ENCODE measurements around the gene GPC5.

GPC5 gene

GRCh38 chr13:92578358-92578757 is 1179.9 kb downstream of the GPC5 start:
- no peak for DNase-seq (ENCODE audit: extremely low read depth in 1 of 2, low read depth in 1 of 2)

GRCh38 chr13:92589955-92590354 is 1191.5 kb downstream of the GPC5 start:
- DNase-seq (ENCODE audit: extremely low read depth in 1 of 2, low read depth in 1 of 2): no peak

DNA sequence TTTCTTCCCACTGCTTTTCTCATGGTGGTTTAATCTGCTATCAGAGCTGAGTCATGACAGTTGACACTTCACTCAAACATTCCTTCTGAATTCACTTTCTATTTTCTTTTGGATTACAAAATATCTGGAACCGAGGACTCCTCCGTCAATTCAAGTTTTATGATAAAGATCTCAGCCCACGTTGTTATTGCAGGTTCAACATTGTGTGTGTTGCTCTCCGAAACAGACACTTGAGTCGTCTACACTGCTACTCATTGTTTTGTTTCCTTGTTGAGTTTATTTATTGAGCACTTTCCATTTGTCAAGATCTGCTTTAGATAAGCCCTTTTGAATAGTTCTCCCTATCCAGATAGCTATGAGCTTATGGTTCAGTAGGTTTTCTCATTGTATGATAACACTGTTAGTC is 1192.1 kb downstream of the GPC5 start:
- DNase-seq (ENCODE audit: extremely low read depth in 1 of 2, low read depth in 1 of 2): no peak

DNA sequence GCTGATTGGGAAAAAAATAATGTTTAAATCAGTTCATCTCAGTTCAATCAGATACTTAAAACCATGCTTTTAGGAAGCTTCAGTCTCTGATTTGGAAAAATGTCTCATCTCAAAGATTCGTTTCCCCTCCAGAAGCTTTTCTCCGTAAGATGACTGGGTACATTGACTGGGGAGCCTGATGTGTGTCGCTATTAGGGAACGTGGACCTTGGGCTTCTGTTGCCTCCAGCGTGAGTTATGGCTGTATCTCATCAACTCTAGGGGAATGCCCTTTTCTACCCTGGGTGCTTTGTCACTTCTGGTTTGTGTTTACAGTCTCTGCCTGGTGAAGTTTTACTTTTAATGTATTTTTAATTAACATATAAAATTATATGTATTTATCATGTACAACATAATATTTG is 1192.7 kb downstream of the GPC5 start:
- no peak for DNase-seq (ENCODE audit: extremely low read depth in 1 of 2, low read depth in 1 of 2)

DNA sequence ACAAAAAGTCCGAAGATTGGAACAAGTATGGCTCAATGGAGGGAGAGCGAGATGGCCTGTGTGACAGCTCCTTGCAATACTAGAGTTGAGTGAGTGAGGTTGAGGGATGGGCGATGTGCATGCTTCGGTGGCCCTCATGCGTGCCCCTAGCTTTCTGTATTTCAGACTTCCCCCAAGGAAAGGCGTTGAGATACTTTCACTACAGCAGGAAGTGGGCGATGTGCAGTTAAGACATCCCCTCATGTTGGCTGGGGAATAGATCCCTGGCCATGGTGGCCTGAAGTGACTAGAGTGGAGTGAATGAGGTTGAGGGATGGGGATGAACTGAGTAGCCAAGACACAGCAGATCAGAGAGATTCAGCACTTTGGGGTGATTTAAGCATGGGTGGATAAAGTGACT is 1194.3 kb downstream of the GPC5 start:
- DNase-seq (ENCODE audit: extremely low read depth in 1 of 2, low read depth in 1 of 2): no peak

DNA sequence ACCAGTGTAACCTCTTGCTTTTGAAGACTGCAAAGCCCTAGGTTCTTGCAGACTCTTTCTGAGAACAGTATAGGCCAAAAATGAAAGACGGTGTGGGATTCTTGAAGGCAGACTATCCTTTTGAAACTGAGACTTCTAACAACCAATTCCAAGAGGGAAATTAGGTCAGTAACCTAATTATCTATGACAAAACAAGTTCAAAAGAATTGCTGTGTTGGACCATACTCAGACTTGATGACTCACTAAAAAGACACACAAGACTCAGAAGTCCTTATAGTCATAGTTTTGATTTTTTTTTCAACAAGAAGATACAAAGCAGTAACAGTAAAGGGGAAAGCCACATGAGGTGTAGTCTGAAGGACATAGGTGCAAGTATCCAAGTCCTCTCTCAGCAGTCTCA is 1204.1 kb downstream of the GPC5 start:
- no peak for DNase-seq (ENCODE audit: extremely low read depth in 1 of 2, low read depth in 1 of 2)

DNA sequence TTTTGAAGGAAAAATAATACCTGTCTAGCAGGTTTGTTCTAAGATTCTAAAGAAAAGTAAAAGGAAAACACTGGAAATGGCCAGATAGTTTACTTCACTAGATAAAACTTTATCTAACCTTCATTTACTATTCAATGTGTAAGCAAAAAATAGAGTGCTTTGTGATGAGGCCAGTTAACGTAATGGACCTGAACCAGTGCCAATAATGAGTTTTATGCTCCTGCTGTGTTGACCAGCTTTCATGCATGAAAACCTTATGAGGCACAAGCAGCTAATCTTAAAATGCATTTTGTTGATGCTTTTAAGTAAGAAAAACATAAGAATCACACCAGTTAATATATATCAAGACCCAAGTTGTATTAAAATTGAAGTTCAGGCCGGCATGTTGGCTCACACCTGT is 1211.0 kb downstream of the GPC5 start:
- DNase-seq (ENCODE audit: extremely low read depth in 1 of 2, low read depth in 1 of 2): no peak

DNA sequence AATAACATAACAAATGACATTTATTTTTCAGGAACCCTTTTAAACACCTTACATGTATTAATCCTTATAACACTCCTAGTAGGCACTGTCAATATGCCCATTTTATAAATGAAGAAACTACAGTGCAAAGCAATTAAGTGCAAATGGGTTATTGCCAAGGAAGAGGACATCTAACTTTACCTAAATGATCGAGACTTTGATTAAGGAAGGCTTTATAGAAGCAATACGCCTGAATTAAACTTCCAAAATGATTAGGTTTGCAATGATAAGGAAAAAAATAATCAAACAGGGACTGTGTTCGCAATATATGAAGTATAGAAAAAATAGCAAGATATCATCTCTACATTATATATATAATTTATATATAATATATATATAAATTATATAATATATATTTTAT is 1214.5 kb downstream of the GPC5 start:
- no peak for DNase-seq (ENCODE audit: extremely low read depth in 1 of 2, low read depth in 1 of 2)

DNA sequence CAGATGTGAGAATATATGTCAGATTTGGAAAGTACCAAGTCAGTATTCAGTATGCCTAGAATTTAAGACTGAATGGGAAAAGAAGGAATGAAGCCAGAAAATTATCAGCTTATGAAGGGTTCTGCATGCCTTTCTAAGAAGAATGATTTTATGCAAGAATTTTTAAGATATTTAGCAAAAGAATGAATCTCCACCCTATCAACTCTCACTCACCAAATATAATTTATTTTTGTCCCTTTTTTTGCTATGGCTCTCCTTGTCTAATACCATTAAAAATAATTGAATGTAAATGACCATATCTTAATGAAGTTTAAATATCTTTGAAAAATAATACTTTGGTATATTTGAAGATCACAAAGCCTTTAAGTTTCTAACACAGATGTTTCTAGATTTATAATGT is 1215.5 kb downstream of the GPC5 start:
- no peak for DNase-seq (ENCODE audit: extremely low read depth in 1 of 2, low read depth in 1 of 2)

DNA sequence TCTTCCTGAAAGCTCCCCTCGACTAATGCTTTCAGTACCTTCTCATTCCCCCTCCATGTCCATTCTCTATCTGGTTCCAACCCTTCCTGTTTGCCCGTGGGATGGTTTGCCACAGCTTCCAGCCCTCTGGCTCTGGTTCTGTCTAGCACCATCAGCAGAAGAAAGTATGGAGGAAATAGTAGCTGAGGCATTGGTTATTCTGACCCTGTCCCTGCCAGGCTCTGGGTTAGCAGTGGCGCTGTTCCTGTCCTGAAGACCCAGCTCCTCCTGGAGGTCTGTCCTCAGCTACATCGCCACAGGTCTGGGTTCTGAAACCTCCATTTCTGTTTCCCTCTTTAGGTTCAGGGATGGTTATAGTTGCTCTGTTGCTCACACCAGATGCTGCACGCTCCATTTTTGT is 1223.6 kb downstream of the GPC5 start:
- no peak for DNase-seq (ENCODE audit: extremely low read depth in 1 of 2, low read depth in 1 of 2)

GRCh38 chr13:92622905-92623304 is 1224.5 kb downstream of the GPC5 start:
- DNase-seq (ENCODE audit: extremely low read depth in 1 of 2, low read depth in 1 of 2): no peak

DNA sequence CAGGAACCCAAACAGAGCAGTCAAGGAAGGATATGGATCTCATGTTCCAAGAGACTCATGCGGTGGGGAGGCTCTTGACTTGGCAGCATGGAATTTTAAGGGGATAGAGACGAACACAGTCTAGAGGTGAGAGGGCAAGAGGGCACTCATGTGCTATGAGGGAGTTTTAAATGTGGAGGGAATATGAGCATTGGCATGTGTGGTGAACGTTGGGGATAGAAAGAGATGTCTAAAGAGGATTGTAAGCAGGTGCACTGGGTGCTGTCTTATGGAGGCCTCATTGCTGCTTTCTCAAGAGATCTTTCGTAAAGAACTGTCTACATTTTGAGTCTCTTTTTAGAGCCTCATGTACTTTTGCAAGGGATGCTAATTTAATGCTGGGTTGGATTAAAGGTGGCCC is 1227.9 kb downstream of the GPC5 start:
- DNase-seq (ENCODE audit: extremely low read depth in 1 of 2, low read depth in 1 of 2): no peak

DNA sequence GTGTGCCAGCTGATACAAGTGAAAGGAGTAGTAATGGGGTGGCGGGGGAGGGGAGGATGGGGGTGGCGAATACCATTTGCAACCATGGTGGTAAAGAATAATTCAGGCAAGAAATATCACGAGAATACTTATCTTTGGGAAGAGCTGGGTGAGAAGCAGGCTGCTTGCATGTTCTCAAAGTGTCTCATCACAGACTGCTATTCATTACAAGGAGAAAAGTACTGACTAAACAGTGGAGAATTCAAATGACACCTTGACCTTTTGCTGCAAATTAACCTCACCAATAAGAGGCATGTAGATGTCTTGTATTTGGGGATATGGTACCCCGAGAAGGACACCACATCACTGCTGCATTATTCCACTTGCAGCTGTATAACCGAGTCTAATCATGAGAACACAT is 1242.5 kb downstream of the GPC5 start:
- DNase-seq (ENCODE audit: extremely low read depth in 1 of 2, low read depth in 1 of 2): no peak

DNA sequence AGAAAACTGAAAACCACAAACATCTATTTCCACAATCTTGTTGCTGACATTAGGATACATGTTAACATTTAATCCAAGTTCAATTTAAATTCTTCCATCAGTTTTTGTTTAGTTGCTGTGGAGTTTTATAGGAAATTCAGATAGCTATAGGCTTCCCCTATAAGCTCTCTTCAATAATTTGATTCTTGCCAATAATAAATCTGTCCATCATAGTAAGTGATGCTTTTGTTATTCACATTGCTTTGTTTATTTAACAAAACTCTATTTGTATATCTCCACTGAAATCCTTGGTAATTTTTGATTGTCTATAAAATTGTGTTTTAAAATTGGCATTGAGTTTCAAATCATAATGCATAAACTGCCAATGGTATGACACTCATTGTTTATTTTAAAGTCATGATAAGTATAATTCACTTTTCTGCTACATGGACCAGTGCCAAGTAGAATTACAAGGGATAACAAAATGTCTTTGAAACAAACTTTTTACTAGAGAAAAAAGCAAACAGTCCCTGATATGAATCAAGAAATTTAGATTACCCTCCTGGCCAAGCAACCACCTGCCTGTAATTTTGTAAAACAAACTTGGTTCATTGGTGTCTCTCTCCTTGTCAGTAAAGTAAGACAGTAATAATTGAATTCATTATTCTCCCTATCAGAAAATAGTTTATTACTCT is 1250.9 kb downstream of the GPC5 start:
- no peak for DNase-seq (ENCODE audit: extremely low read depth in 1 of 2, low read depth in 1 of 2)

DNA sequence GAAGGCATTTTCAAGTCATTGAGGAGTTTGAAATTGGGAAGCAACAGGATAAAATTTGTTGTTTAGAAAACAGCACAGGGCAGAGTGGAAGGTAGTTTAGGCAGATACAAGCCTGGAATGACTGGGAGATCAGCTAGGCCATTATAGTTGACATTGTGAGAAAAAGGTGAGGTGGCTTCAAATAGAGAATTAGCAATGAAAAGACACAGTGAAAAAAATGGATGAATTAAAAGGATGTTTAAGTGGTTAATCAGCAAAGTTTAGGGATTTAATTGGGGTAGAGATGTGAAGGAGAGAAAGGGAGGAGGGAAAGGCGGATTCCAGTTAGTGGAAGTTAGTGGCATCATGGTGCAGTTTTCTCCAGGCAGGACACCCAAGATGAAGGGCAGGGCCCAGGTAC is 1257.7 kb downstream of the GPC5 start:
- DNase-seq (ENCODE audit: extremely low read depth in 1 of 2, low read depth in 1 of 2): no peak

GRCh38 chr13:92656648-92657047 is 1258.2 kb downstream of the GPC5 start:
- DNase-seq (ENCODE audit: extremely low read depth in 1 of 2, low read depth in 1 of 2): no peak

DNA sequence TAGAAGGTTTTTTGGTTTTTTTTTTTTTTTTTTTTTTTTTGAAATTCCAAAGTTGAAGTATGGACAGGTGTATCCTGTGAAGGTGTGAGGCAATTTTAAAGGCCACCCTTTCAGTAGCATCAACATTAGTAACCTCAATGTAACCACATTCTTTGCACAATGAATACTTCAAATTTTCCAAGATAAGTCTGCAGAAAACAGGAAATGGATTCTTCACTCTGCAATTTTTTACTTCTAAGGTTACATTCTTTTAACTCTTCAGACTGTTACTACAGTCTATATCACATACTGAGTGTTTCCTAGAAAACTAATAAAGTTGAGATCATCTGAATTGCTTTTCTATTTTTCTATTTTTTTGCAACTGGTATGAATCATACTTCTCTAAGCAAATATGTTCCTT is 1259.1 kb downstream of the GPC5 start:
- no peak for DNase-seq (ENCODE audit: extremely low read depth in 1 of 2, low read depth in 1 of 2)

- no peak for DNase-seq (ENCODE audit: extremely low read depth in 1 of 2, low read depth in 1 of 2)
Measured at GRCh38 chr13:92658293-92658692, 1259.9 kb downstream of the GPC5 start.

DNA sequence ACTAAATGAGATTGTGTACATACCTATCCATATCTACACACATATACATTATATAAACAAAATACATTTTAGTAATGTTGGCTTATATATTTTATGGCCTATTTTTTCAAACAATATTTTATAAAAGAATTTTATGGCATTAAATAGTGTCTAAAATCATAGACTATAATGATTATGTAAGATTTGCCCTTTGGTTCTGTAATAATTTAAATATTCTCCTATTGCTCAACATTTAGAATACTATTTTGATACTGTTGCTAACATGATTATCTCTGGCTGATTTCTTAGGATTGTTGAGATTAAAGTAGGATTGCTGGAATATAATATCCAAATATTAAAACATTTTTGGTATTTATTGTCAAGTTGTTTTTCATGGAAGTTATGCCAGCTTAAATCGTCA is 1263.0 kb downstream of the GPC5 start:
- DNase-seq (ENCODE audit: extremely low read depth in 1 of 2, low read depth in 1 of 2): no peak

DNA sequence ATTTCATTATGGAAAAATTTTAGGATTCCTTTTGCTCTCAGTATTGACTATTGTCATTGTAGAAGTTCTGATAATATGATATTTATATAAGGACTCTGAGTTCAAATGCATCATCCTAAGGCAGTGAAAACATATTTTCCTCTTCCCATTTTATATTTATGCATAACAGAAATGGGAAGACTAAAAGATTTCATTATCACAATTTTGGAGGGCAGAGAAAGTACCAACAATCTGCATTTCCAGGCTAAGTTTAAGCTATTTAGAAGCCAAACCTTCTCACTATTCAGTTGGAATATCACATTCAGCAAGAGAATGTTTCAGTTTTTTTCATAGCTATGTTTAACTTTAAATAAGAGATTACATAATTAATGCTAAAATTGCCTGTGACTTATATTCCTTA is 1269.7 kb downstream of the GPC5 start:
- DNase-seq (ENCODE audit: extremely low read depth in 1 of 2, low read depth in 1 of 2): no peak

DNA sequence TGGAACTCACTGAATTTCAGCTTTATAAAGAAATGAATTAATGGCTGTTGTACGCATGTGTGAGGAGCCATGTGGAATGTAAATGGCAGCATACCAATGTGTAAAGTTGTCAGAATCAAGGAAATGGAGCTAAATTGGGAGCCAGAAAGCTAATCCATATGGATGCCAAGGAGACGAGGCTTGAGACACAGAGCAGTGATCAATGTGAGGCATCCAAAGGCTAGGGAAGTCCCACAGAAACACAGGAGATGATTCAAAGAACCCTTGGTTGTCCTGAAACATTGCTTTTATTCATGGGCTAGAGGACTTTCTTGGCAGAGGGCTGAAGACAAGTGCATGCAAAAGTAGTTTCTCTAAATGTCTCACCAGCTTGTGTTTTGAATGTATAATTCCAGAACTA is 1271.7 kb downstream of the GPC5 start:
- no peak for DNase-seq (ENCODE audit: extremely low read depth in 1 of 2, low read depth in 1 of 2)

DNA sequence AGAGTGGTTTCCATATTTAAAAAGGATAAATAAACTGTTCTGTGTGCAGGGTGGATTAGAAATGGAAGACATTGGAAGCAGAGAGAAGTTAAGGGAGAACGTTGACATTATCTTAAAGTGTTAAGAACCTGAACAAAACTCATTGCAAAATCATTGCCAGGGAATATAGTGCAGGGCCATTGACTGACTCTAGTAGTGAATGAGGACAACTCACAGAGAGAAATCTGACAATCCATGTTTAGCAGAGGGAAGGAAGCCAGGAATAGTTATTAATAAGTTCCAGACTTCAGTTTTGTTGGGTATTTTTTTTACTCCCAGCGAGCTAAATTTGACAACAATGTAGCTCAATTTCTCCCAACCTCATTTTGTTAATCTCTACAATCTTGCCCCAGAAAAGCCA is 1273.4 kb downstream of the GPC5 start:
- DNase-seq (ENCODE audit: extremely low read depth in 1 of 2, low read depth in 1 of 2): no peak

- DNase-seq (ENCODE audit: extremely low read depth in 1 of 2, low read depth in 1 of 2): no peak
Measured at GRCh38 chr13:92676246-92676645, 1277.8 kb downstream of the GPC5 start.

All from activated CD8-positive, alpha-beta memory T cell treated with anti-CD3 and anti-CD28 coated beads for 1 hour (primary cell).